Measurements from ENCODE around the gene KRTAP4-9. TPM values are rescaled to one million over a fixed set of nuclear protein-coding genes. Genes with fewer than 3 reads are reported as not detected.
"Not testable (repeated sequence)": the region's sequence is repeated elsewhere in the genome, so short reads cannot be mapped to it uniquely, and the experiment has no call there.

The KRTAP4-9 gene
- polyA plus RNA-seq, 3 donors from 2014 or later, result not detected

DNA sequence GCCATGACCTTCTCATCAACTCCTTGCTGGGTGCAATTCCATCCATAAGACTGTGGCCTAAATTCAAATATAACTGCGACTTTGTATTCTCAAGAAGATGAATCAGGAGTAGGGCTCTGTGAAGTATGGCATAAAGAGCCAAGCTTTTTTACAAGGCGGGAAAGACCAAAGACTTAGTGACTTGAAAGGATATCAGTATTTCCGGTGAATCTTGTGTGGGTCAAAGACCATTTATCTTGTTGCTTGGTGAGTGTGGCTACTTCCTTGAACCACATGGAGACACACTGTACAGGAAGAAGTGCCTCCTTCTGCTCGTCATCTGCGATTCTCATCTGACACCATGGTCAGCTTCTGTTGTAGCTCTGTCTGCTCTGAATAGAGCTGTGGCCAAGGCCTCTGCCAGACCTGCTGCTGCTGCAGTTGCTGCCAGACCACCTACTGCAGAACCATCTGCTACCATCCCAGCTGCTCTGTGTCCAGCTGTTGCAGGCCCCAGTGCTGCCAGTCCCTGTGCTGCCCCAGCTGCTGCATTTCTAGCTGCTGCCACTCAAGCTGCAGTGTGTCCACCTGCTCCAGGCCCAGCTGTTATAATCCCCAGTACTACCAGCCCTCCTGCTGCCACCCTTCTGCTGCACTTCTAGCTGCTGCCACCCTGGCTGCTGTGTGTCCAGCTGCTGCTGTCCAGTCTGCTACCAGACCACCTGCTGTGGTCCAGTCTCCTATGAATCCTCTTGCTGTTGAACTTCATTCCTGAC, 33.4 kb upstream of the KRTAP4-9 start:
- Mint-ChIP-seq H3K4me3 (no peak overlapping the region), H3K4me1 (peaks cover 0 to 2% of the 10 kb centered on the region in 2 donors), H3K9me3 (peaks cover 0 to 1% (median 0%) of the 10 kb centered on the region in 6 donors), H3K27me3 (ENCODE audit: low read depth in 3 of 3) (peaks cover 0 to 4% (median 2%) of the 10 kb centered on the region in 3 donors), H3K36me3 (no peaks in the 10 kb centered on the region), H3K27ac (no peak overlapping the region)
- DNase-seq, result no peak

DNA sequence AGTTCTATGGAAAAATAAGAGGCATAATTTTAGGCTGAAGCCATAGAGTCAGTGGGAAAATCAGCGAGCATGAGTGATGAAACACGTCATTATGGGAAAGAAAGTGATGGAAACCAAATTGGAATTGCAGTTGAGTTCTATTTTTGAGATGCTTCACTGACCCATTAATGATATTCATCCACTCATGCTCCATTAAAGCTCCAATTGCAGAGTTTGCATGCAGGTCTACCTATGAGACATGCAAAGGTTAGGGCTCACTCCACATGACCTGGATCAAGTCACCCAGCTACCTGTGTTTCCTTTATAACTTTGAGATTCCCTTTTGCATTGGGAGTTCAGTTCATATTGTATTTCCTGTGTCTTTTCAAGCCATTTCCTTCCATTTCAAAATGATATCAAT, 31.5 kb upstream of the KRTAP4-9 start:
- Mint-ChIP-seq H3K36me3 (no peaks in the 10 kb centered on the region), H3K27ac (no peak overlapping the region), H3K9me3 (no peaks in the 10 kb centered on the region), H3K4me1 (peaks cover 0 to 2% of the 10 kb centered on the region in 2 donors), H3K4me3 (no peak overlapping the region), H3K27me3 (ENCODE audit: low read depth in 3 of 3) (peaks cover 2 to 4% (median 2%) of the 10 kb centered on the region in 3 donors)
- no peak for DNase-seq

DNA sequence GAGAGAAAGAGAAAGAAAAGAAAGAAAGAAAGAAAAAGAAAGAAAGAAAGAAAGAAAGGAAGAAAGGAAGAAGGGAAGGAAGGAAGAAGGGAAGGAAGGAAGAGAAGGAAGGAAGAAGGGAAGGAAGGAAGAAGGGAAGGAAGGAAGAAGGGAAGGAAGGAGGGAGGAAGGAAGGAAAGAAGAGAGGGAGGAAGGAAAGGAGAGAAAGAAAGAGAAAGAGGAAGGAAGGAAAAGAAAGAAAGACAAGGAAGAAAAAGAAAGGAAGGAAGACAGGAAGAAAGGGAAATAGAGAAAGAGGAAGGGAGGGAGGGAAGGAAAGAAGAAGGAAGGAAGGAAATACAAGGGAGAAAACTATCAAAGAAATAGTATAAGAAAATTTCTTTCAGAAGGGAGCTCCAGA, 28.4 kb upstream of the KRTAP4-9 start:
- no peak for DNase-seq
- Mint-ChIP-seq H3K4me3 (no peak overlapping the region), H3K4me1 (no peaks in the 10 kb centered on the region), H3K9me3 (no peaks in the 10 kb centered on the region), H3K36me3 (no peaks in the 10 kb centered on the region), H3K27ac (no peak overlapping the region), H3K27me3 (ENCODE audit: low read depth in 3 of 3) (peaks cover 2 to 5% (median 2%) of the 10 kb centered on the region in 3 donors)

GRCh38 chr17:41082626-41083025, 22.6 kb upstream of the KRTAP4-9 start:
- Mint-ChIP-seq H3K9me3 (no peaks in the 10 kb centered on the region), H3K36me3 (no peaks in the 10 kb centered on the region), H3K4me3 (no peak overlapping the region), H3K4me1 (no peaks in the 10 kb centered on the region), H3K27me3 (ENCODE audit: low read depth in 3 of 3) (peaks cover 2 to 12% (median 3%) of the 10 kb centered on the region in 3 donors), H3K27ac (no peak overlapping the region)
- DNase-seq, result no peak

DNA sequence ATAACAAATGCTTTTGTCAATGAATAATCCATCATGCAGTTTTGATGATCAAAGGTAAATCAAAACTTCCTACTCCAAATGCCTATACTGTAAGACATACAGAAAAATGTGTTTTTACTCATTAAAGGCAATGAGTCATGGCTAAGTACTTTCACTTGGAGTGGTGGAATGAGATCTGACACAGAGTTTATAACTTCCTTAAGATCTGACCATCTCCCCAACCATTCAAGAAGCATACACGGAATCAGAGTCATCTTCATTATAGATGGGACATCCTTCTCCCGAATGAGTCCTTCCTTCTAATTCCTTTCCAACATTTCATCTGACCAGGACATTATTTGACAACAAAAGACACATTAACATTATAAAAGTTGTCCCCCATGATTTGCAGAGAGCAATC, 21.8 kb upstream of the KRTAP4-9 start:
- H3K27me3 Mint-ChIP-seq (ENCODE audit: low read depth in 3 of 3), result peaks cover 2 to 12% (median 3%) of the 10 kb centered on the region in 3 donors
- not testable (repeated sequence) for DNase-seq, H3K36me3 Mint-ChIP-seq, H3K27ac Mint-ChIP-seq, H3K4me3 Mint-ChIP-seq, H3K4me1 Mint-ChIP-seq, H3K9me3 Mint-ChIP-seq

- H3K27ac Mint-ChIP-seq, H3K9me3 Mint-ChIP-seq, H3K36me3 Mint-ChIP-seq, DNase-seq, H3K4me3 Mint-ChIP-seq, H3K4me1 Mint-ChIP-seq: not testable (repeated sequence)
- H3K27me3 Mint-ChIP-seq (ENCODE audit: low read depth in 3 of 3), result peaks cover 0 to 12% (median 3%) of the 10 kb centered on the region in 3 donors
Observed at GRCh38 chr17:41084100-41084856, 20.9 kb upstream of the KRTAP4-9 start, which contains the start of gene KRTAP4-7. Gene KRTAP4-7 (plus strand): TSS chr17:41084150. CDS start chr17:41084207, 57 bp downstream.

- not testable (repeated sequence) for H3K4me1 Mint-ChIP-seq, H3K4me3 Mint-ChIP-seq, H3K9me3 Mint-ChIP-seq, H3K36me3 Mint-ChIP-seq, DNase-seq, H3K27ac Mint-ChIP-seq
- peaks cover 2 to 18% (median 5%) of the 10 kb centered on the region in 3 donors for H3K27me3 Mint-ChIP-seq (ENCODE audit: low read depth in 3 of 3)
Observed at GRCh38 chr17:41088760-41089352, 16.3 kb upstream of the KRTAP4-9 start.

GRCh38 chr17:41096055-41096454, 9.1 kb upstream of the KRTAP4-9 start:
- H3K9me3 Mint-ChIP-seq, result peaks cover 0 to 3% (median 0%) of the 10 kb centered on the region in 6 donors
- H3K27ac Mint-ChIP-seq, result no peak overlapping the region
- no peaks in the 10 kb centered on the region for H3K4me1 Mint-ChIP-seq
- no peak for DNase-seq
- no peaks in the 10 kb centered on the region for H3K36me3 Mint-ChIP-seq
- H3K4me3 Mint-ChIP-seq, result no peak overlapping the region
- peaks cover 2 to 12% (median 4%) of the 10 kb centered on the region in 3 donors for H3K27me3 Mint-ChIP-seq (ENCODE audit: low read depth in 3 of 3)

DNA sequence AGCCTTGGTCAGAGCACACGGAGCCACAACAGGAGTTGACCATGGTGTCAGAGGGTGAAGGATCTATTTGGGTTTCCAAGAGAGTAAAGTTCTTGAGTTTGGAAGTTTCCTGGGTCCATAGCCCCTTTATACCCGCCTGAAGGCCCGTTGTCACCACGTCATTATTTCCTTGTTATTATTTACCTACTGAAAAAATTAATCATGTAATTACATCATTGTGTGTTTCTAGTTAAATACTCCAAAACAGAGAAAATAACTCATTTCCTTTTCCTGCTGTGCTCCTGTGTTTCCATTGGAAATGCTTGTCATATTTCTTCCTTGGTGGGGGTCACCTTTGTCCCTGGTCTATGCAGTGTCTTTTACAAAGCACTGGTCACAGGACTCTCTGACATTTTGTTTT, 7.1 kb upstream of the KRTAP4-9 start, which contains the start of gene KRTAP4-8:
Gene KRTAP4-8 (minus strand): TSS at position 101 of the 400 bp plus-strand sequence. CDS start 58 bp downstream, at position 43.
- H3K4me3 Mint-ChIP-seq, result no peak within 1 kb of the TSS
- H3K4me1 Mint-ChIP-seq, result no peaks in the 10 kb centered on the region
- peaks cover 0 to 3% (median 0%) of the 10 kb centered on the region in 6 donors for H3K9me3 Mint-ChIP-seq
- DNase-seq, result no peak
- H3K27me3 Mint-ChIP-seq (ENCODE audit: low read depth in 3 of 3), result peaks cover 2 to 8% (median 7%) of the 10 kb centered on the region in 3 donors
- no peaks in the 10 kb centered on the region for H3K36me3 Mint-ChIP-seq
- H3K27ac Mint-ChIP-seq, result no peak within 1 kb of the TSS

DNA sequence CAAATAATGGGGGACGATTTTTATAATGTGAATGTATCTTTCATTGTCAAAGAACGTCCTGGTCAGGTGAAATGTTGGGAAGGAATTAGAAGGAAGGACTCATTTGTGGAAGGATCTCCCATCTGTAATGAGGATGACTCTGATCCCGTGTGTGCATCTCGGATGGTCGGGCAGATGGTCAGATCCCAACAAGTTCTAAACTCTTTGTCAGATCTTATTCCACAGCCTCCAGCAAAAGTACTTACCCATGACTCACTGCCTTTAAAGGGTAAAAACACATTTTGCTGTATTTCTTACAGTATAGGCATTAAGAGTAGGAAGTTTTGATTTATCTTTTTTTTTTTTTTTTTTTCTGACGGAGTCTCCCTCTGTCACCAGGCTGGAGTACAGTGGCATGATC, 6.7 kb upstream of the KRTAP4-9 start:
- no peak for DNase-seq
- Mint-ChIP-seq H3K36me3 (no peaks in the 10 kb centered on the region), H3K9me3 (peaks cover 0 to 3% (median 0%) of the 10 kb centered on the region in 6 donors), H3K4me1 (no peaks in the 10 kb centered on the region), H3K4me3 (no peak overlapping the region), H3K27me3 (ENCODE audit: low read depth in 3 of 3) (peaks cover 2 to 9% (median 6%) of the 10 kb centered on the region in 3 donors), H3K27ac (no peak overlapping the region)

DNA sequence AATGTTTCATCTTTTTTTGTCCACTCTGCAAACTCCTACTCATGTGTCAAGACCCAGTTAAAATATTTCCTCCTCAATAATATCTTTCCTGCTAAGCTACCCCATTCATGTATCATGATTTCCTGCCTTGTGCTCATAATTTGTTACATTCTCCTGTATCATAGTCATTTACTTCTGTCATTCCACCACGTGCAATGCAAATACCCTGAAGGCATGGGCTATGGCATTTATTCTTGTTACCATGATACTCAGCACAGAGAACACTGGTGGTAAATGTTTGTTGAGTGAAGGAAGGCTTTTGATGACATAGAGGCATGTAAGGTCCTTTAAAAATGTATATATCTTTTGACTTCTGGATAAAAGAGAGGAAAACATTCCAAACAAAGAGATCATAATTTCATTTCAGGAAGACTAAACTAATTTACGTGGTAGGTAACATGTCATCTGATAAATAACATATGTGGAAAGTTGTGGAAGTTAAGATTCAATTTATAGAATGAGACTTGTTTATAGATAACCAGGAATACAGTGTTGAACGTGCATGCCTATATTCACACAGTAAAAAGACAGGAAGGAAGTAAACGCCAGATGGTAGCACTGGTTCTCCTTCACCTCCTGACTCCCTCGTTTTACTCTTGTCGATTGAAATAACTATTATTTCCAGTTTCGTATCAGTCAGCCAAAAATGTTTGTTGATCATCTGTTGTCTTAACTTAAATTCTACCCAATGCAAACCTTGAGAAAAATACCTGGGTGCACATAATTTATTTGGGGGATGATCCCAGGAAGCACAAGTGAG, 5.3 kb upstream of the KRTAP4-9 start:
- not testable (repeated sequence) for H3K4me3 Mint-ChIP-seq, H3K4me1 Mint-ChIP-seq, H3K27ac Mint-ChIP-seq

GRCh38 chr17:41101586-41102259, 3.5 kb upstream of the KRTAP4-9 start, which contains the start of gene KRTAP4-16:
Gene KRTAP4-16 (minus strand): TSS chr17:41102209. CDS start chr17:41102209, 0 bp downstream.
- no peak within 1 kb of the TSS for H3K4me3 Mint-ChIP-seq
- H3K4me1 Mint-ChIP-seq, result no peaks in the 10 kb centered on the region
- no peaks in the 10 kb centered on the region for H3K9me3 Mint-ChIP-seq
- DNase-seq, result no peak
- H3K36me3 Mint-ChIP-seq, result no peaks in the 10 kb centered on the region
- H3K27me3 Mint-ChIP-seq (ENCODE audit: low read depth in 3 of 3), result peaks cover 2 to 11% (median 7%) of the 10 kb centered on the region in 3 donors
- no peak within 1 kb of the TSS for H3K27ac Mint-ChIP-seq

More for the DNA sequence above, 5.3 kb upstream of the KRTAP4-9 start:
- not testable (repeated sequence) for H3K36me3 Mint-ChIP-seq; H3K27me3 Mint-ChIP-seq (ENCODE audit: low read depth in 3 of 3); DNase-seq; H3K9me3 Mint-ChIP-seq

- H3K9me3 Mint-ChIP-seq, result no peaks in the 10 kb centered on the region
- H3K27me3 Mint-ChIP-seq (ENCODE audit: low read depth in 3 of 3), result peaks cover 3 to 9% (median 7%) of the 10 kb centered on the region in 3 donors
- no peak for DNase-seq
- no peak overlapping the region for H3K27ac Mint-ChIP-seq
- H3K4me3 Mint-ChIP-seq, result no peak overlapping the region
- H3K4me1 Mint-ChIP-seq, result no peaks in the 10 kb centered on the region
- H3K36me3 Mint-ChIP-seq, result no peaks in the 10 kb centered on the region
Observed at GRCh38 chr17:41103896-41104295, 1.3 kb upstream of the KRTAP4-9 start.

Measured in immature natural killer cell (primary cell).